ENCODE measurements around the gene WNT3A.

WNT3A gene

DNA sequence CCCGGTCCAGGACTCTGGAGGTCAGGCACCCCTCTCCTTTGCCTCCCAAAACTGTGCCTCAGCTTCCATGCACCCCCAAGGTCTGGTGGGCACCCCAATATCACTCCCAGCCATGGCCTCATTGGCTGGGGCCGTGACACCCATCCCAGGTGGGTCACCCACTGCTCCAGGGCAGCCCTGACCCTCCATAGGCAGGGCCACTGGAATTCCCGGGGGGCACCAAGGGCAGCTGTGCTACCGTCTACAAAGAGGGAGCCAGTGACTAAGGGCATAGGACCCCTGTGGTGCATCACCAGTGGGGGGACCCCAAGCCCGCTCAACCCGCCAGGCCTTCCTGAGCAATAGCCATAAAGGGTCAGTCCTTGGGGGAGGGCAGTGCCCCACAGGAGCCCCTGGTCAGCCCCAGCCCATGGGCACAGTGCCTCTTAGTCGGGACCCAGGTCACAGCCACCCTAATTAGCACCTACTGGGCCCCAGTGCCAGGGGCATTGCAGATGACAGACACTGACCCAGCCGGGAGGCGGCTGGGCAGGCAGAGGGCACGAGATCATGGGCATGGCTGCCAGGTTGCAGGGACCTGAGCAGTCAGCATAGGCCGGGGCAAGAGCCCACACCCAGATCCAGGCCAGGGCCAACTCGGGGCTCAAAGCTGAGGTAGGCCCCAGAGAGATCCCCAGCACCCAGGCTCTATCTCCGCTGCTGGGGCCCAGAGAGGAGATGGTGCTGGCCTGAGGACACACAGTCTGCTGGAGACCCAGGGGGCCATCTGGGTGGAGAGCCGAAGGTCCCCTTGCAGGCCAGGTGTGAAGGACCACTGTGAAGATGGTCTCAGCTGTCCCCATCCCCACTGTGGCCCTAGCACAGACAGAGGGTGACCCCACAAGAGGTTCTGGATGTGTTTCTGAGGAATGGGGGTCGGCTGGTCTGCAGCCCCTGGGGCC, 56.7 kb downstream of the WNT3A start:
- FAIRE-seq, result no peak
- DNase-seq (ENCODE audit: insufficient read length, low spot score), result no peak
- TF ChIP-seq POU2F2 (IDR thresholded peaks at IDR 0.05; ENCODE audit: low read depth, low read length), result no peak
- no peak for TF ChIP-seq POLR2A (IDR thresholded peaks at IDR 0.05; ENCODE audit: low read depth, low read length)
- TF ChIP-seq TAF1 (IDR thresholded peaks at IDR 0.05; ENCODE audit: low read depth, low read length), result no peak
- no peak for TF ChIP-seq PAX5 (IDR thresholded peaks at IDR 0.05; ENCODE audit: insufficient read depth, low read length, severe bottlenecking)
- no peak for TF ChIP-seq SPI1 (IDR thresholded peaks at IDR 0.05; ENCODE audit: low read depth, low read length)
- no peak for TF ChIP-seq POLR2AphosphoS5 (IDR thresholded peaks at IDR 0.05; ENCODE audit: low read depth, low read length)

DNA sequence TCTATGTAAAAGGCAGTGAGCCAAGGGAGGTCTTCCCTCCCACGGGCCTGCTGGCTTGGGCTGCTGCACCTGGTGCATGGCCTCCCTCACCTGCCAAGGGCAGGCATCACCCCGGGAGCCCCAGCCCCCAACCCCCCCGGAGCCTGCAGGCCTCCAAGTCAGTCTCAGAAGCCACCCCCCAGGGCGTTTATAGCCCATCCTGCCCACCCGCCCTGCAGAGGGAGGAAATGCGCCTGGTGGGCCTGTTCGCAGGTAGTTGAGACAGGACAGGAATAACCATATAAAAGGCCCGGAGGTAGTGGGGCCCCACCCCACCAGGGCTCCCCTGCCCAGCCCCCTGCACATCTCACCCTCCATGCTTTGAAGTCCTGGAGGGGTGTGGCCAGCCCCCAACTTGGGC, 57.5 kb downstream of the WNT3A start:
- no peak for DNase-seq (ENCODE audit: insufficient read length, low spot score)
- FAIRE-seq, result no peak
- TF ChIP-seq SPI1 (IDR thresholded peaks at IDR 0.05; ENCODE audit: low read depth, low read length) (no peak), POLR2A (IDR thresholded peaks at IDR 0.05; ENCODE audit: low read depth, low read length) (no peak), TAF1 (IDR thresholded peaks at IDR 0.05; ENCODE audit: low read depth, low read length) (no peak), POLR2AphosphoS5 (IDR thresholded peaks at IDR 0.05; ENCODE audit: low read depth, low read length) (no peak), PAX5 (IDR thresholded peaks at IDR 0.05; ENCODE audit: insufficient read depth, low read length, severe bottlenecking) (no peak), POU2F2 (IDR thresholded peaks at IDR 0.05; ENCODE audit: low read depth, low read length) (no peak)

DNA sequence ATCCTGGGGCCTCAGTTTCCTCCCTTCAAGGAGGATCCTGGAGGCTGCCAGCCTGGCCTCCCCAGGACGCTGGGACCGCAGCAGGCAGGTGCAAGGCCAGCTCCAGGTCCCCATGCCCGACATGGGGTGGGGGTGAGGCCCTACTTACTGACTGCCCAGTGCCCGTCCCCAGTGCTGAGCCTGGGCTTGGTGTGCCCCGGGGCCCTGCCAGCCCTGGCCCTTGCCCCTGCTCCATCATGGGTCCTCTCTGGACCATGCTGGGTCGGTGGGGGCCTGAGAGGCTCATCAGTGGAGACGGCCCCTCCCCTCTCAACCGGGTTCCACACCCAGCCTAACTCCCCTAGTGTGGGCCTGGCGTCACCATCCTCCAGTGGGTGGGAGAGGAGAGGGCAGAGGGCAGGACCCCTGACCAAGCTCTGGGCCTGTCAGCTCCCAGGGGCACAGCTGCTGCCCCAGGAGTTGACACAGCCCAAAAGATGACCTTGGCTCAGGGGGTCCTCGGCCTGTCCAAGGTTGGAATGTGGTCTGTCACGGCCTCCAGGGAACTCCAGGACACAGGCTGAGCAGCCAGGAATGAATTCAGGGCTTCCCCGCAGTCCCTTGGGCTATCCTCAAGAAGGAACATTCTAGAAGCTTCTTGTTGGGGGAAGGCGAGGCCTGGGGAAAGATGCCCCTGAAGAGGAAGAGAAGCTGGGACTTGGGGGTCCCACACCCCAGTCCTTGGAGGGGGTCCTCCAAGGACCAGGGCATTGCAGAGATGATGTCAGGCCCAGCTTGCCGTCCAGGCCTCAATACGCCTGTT, 58.1 kb downstream of the WNT3A start:
- TF ChIP-seq PAX5 (IDR thresholded peaks at IDR 0.05; ENCODE audit: insufficient read depth, low read length, severe bottlenecking) (no peak), TAF1 (IDR thresholded peaks at IDR 0.05; ENCODE audit: low read depth, low read length) (no peak), POLR2AphosphoS5 (IDR thresholded peaks at IDR 0.05; ENCODE audit: low read depth, low read length) (no peak), POLR2A (IDR thresholded peaks at IDR 0.05; ENCODE audit: low read depth, low read length) (no peak), SPI1 (IDR thresholded peaks at IDR 0.05; ENCODE audit: low read depth, low read length) (no peak), POU2F2 (IDR thresholded peaks at IDR 0.05; ENCODE audit: low read depth, low read length) (no peak)
- DNase-seq (ENCODE audit: insufficient read length, low spot score) (no peak), FAIRE-seq (no peak)

DNA sequence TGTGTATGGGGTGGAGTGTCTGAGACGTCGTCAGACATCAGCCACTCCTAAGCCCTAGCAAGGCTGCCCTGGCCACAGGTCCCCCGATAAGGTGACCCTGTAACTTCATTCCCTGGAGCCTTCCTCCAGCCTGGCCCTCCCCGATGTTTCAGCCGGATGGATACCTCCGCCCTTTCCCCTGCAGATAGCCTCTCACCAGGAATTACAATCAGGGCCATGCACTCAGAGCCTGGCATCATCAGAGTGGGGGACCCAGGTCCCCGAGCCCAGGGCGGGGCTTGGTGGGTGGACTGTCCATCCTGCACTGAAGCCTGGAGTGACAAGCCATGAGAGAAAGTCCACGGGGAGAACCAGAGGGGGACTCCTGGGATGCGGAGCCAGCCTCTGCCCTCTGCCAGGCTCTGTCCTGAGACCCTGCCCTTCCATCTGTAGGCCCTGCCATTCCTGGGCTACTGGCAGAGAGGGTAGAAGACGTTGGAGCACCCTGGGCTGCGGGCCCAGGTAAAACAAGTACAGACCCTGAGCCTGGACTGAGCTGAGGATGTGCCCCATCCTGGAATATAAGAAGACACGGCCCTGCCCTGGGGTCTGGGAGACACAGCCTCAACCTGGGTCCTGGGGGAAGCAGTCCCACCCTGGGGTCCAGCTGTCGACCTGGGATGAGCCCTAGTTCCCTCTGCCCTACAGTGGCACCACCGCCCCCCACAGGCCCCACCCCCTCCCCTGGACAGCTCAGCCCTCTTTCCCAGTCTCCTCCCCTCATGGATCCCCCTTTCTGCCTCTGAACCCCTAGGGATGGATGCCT, 58.9 kb downstream of the WNT3A start:
- DNase-seq (ENCODE audit: insufficient read length, low spot score), result no peak
- TF ChIP-seq TAF1 (IDR thresholded peaks at IDR 0.05; ENCODE audit: low read depth, low read length) (no peak), POLR2A (IDR thresholded peaks at IDR 0.05; ENCODE audit: low read depth, low read length) (no peak), POU2F2 (IDR thresholded peaks at IDR 0.05; ENCODE audit: low read depth, low read length) (no peak), SPI1 (IDR thresholded peaks at IDR 0.05; ENCODE audit: low read depth, low read length) (no peak), PAX5 (IDR thresholded peaks at IDR 0.05; ENCODE audit: insufficient read depth, low read length, severe bottlenecking) (no peak)
- FAIRE-seq, result no peak

DNA sequence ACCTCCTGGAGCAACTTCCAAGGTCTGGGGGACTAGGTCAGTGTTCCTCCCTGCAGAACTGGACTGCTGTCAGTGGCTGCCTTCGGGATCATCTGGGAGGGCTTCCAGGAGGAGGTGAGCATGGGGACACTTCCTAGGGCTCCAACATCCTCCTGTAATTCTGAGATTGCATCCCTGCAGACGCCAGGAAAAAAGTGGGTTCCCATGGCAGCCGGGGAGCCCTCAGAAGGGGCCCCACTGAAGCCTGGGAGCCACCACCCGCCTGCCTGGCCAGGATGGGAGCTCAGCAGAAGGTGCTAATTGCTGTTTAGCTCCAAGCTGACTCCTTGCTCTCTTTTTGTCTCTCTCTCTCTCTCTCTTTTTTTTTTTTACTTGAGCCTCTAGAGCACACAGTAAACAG, 59.6 kb downstream of the WNT3A start:
- no peak for TF ChIP-seq TAF1 (IDR thresholded peaks at IDR 0.05; ENCODE audit: low read depth, low read length)
- TF ChIP-seq PAX5 (IDR thresholded peaks at IDR 0.05; ENCODE audit: insufficient read depth, low read length, severe bottlenecking), result no peak
- no peak for TF ChIP-seq POLR2A (IDR thresholded peaks at IDR 0.05; ENCODE audit: low read depth, low read length)
- no peak for TF ChIP-seq POLR2AphosphoS5 (IDR thresholded peaks at IDR 0.05; ENCODE audit: low read depth, low read length)
- no peak for TF ChIP-seq SPI1 (IDR thresholded peaks at IDR 0.05; ENCODE audit: low read depth, low read length)
- TF ChIP-seq POU2F2 (IDR thresholded peaks at IDR 0.05; ENCODE audit: low read depth, low read length), result no peak
- DNase-seq (ENCODE audit: insufficient read length, low spot score) (no peak), FAIRE-seq (no peak)

DNA sequence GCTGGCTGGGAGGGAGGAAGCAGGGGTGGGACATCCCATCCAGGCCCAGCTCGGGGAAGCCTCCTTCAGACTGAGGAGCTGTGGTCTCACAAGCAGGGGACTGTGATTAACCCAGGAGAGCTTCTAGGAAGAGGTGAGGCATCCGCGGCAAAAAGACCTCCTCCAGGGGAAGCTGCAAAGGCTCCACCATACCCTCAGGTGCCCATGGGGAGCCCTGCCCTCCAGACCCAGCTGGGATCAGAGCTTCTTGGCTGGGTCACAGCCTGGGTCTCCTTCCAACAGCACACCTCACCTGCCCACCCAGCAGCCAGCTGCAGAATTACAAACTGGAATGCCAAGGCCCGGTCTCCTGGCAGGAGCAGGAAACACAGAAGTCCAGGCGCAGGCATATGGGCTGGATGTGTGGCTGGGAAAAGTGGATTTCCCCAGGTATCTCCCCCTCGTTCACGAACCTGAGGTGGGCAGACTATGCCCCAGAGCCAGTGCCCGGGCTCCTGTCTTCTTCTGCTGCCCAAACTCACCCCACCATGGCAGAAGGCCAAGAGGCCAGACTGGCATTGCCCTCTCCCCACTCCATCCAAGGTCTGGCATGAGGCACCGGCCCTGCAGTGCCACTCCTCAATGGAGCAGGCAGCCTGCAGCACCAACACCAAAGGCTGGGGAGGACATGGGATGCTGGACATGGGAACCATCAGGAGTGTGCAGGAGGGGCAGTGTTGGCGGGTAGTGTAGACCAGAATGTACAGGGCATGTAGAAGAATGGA, 60.3 kb downstream of the WNT3A start:
- FAIRE-seq, result no peak
- TF ChIP-seq POLR2AphosphoS5 (IDR thresholded peaks at IDR 0.05; ENCODE audit: low read depth, low read length) (no peak), TAF1 (IDR thresholded peaks at IDR 0.05; ENCODE audit: low read depth, low read length) (no peak), POLR2A (IDR thresholded peaks at IDR 0.05; ENCODE audit: low read depth, low read length) (no peak), SPI1 (IDR thresholded peaks at IDR 0.05; ENCODE audit: low read depth, low read length) (no peak), PAX5 (IDR thresholded peaks at IDR 0.05; ENCODE audit: insufficient read depth, low read length, severe bottlenecking) (no peak), POU2F2 (IDR thresholded peaks at IDR 0.05; ENCODE audit: low read depth, low read length) (no peak)

DNA sequence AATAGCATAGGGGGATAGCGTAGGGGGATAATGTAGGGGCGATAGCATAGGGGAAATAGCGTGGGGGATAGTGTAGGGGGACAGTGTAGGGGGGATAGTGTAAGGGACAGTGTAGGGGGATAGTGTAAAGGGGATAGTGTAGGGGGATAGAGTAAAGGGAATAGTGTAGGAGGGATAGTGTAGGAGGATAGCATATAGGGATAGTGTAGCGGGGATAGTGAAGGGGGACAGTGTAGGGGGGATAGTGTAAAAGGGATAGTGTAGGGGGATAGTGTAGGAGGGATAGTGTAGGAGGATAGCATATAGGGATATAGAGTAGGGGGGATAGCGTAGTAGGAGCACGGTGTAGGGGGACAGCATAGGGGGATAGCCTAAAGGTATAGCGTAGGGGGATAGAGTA, 61.6 kb downstream of the WNT3A start:
- no peak for FAIRE-seq
- no peak for TF ChIP-seq POLR2AphosphoS5 (IDR thresholded peaks at IDR 0.05; ENCODE audit: low read depth, low read length)
- no peak for TF ChIP-seq POU2F2 (IDR thresholded peaks at IDR 0.05; ENCODE audit: low read depth, low read length)
- no peak for TF ChIP-seq POLR2A (IDR thresholded peaks at IDR 0.05; ENCODE audit: low read depth, low read length)
- TF ChIP-seq SPI1 (IDR thresholded peaks at IDR 0.05; ENCODE audit: low read depth, low read length), result no peak
- TF ChIP-seq TAF1 (IDR thresholded peaks at IDR 0.05; ENCODE audit: low read depth, low read length), result no peak
- TF ChIP-seq PAX5 (IDR thresholded peaks at IDR 0.05; ENCODE audit: insufficient read depth, low read length, severe bottlenecking), result no peak
- no peak for DNase-seq (ENCODE audit: insufficient read length, low spot score)

More for the DNA sequence above, 60.3 kb downstream of the WNT3A start:
- DNase-seq (ENCODE audit: insufficient read length, low spot score), result no peak

DNA sequence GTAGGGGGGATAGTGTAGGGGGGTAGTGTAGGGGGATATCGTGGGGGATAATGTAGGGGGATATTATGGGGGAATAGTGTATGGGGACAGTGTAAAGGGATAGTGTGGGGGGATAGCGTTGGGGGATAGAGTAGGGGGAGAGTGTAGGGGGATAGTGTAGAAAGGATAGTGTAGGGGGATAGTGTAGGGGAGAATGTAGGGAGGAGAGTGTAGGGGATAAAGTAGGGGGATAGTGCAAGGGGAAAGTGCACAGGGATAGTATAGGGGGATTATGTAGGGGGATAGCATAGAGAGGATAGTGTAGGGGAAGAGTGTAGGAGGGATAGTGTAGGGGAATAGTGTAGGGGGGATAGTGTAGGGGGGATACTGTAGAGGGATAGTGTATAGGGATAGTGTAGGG, 63.4 kb downstream of the WNT3A start:
- no peak for TF ChIP-seq PAX5 (IDR thresholded peaks at IDR 0.05; ENCODE audit: insufficient read depth, low read length, severe bottlenecking)
- no peak for TF ChIP-seq TAF1 (IDR thresholded peaks at IDR 0.05; ENCODE audit: low read depth, low read length)
- TF ChIP-seq SPI1 (IDR thresholded peaks at IDR 0.05; ENCODE audit: low read depth, low read length), result no peak
- TF ChIP-seq POLR2AphosphoS5 (IDR thresholded peaks at IDR 0.05; ENCODE audit: low read depth, low read length), result no peak
- no peak for TF ChIP-seq POLR2A (IDR thresholded peaks at IDR 0.05; ENCODE audit: low read depth, low read length)
- TF ChIP-seq POU2F2 (IDR thresholded peaks at IDR 0.05; ENCODE audit: low read depth, low read length), result no peak
- no peak for DNase-seq (ENCODE audit: insufficient read length, low spot score)
- no peak for FAIRE-seq

Data from GM12891 (cell line).